Caco-2 (cell line): ENCODE measurements around the gene SPEM1. TPM values are rescaled to one million over a fixed set of nuclear protein-coding genes. Genes with fewer than 3 reads are reported as not detected.

Experiments
- BruUV-seq: library from RNA; stranded (reverse); fragments of 400-500 nt; replicated peaks from 2 replicates; lab custom pipeline; 2021; lab: Mats Ljungman, UMichigan
- CTCF ChIA-PET: fragments of 300-600 bp; sonication (Branson Sonifier 250); formaldehyde crosslinking; loops from one replicate; lab custom pipeline; 2022; ENCODE audit warnings: antibody characterized with exemption; lab: Charles Lee
- POLR2A ChIA-PET: fragments of 300-600 bp; sonication (Branson Sonifier 250); formaldehyde crosslinking; loops from one replicate; lab custom pipeline; 2022; ENCODE audit warnings: antibody characterized with exemption; lab: Charles Lee
- DNase-seq, 2 experiments: peaks; one replicate each; pipeline versions ENCODE4 v3.0.0 to v3.0.0-alpha.2; 2020 to 2022
- H3K27me3 ChIP-seq: replicated peaks from 2 replicates; pipeline ENCODE4 v1.6.0; 2011; ENCODE audit warnings: low read length; ENCODE audit not compliant: control insufficient read depth, insufficient read depth
- H3K36me3 ChIP-seq: 2 replicates; pipeline ENCODE4 v1.5.1; 2011; ENCODE audit warnings: low read length; ENCODE audit not compliant: control insufficient read depth, insufficient read depth
- H3K4me1 ChIP-seq: fragments of 250-450 bp; sonication (Bioruptor Pico); 2 replicates; pipeline ENCODE4 v1.5.1; 2020; ENCODE audit warnings: mild to moderate bottlenecking
- H3K4me3 ChIP-seq: 2 replicates; pipeline ENCODE4 v1.5.1; 2011; ENCODE audit warnings: low read depth, mild to moderate bottlenecking, control low read depth, low read length
- H3K9me3 ChIP-seq: fragments of 250-450 bp; sonication (Bioruptor Pico); 2 replicates; pipeline ENCODE4 v1.5.1; 2020; ENCODE audit warnings: mild to moderate bottlenecking, moderate library complexity
- H3K27ac Mint-ChIP-seq: one replicate; pipeline ENCODE4 v1.8.0; 2022; ENCODE audit warnings: mixed read lengths; ENCODE audit not compliant: unreplicated experiment
- H3K27me3 Mint-ChIP-seq: one replicate; pipeline ENCODE4 v1.8.0; 2022; ENCODE audit warnings: mixed read lengths; ENCODE audit not compliant: insufficient read depth, unreplicated experiment
- H3K36me3 Mint-ChIP-seq: one replicate; pipeline ENCODE4 v1.8.0; 2022; ENCODE audit warnings: mild to moderate bottlenecking, mixed read lengths; ENCODE audit not compliant: insufficient read depth, unreplicated experiment
- H3K4me1 Mint-ChIP-seq: one replicate; pipeline ENCODE4 v1.8.0; 2022; ENCODE audit warnings: low read depth, mixed read lengths; ENCODE audit not compliant: unreplicated experiment
- H3K4me3 Mint-ChIP-seq: one replicate; pipeline ENCODE4 v1.8.0; 2022; ENCODE audit warnings: mild to moderate bottlenecking, moderate library complexity, mixed read lengths; ENCODE audit not compliant: unreplicated experiment
- H3K9me3 Mint-ChIP-seq: one replicate; pipeline ENCODE4 v1.8.0; 2022; ENCODE audit warnings: mixed read lengths; ENCODE audit not compliant: unreplicated experiment
- CTCF ChIP-seq, 2 experiments: fragments of 200-600 bp in 1 of 2; IDR thresholded peaks; 1 replicate in 1 of 2; 2 replicates in 1 of 2; pipeline versions ENCODE4 v1.5.1 to v1.8.0; 2011 to 2022; ENCODE audit warnings: antibody characterized with exemption in 1 of 2, control low read depth in 1 of 2, inconsistent platforms in 1 of 2, low read depth in 1 of 2, low read length in 1 of 2, mild to moderate bottlenecking in 1 of 2, moderate library complexity in 1 of 2; ENCODE audit not compliant: insufficient read depth in 1 of 2, severe bottlenecking in 1 of 2, unreplicated experiment in 1 of 2
- intact Hi-C: fragments of 100-400 bp; cut with micrococcal nuclease; formaldehyde crosslinking; loops from one replicate; pipeline ENCODE4 v1.10.0; 2022; ENCODE audit not compliant: unreplicated experiment
- total RNA-seq: library from RNA; stranded (reverse); gene quantifications from 2 replicates; pipeline ENCODE4 v1.2.3, GENCODE V29; 2022

SPEM1 gene
- total RNA-seq, 1 experiment from 2014 or later: 0.52 TPM

GRCh38 chr17:7382901-7383300 lies 37.2 kb upstream of the SPEM1 start:
- no peak for TF ChIP-seq CTCF (IDR thresholded peaks at IDR 0.05; ENCODE audit: insufficient read depth in 1 of 2, low read depth in 1 of 2, low read length in 1 of 2, severe bottlenecking in 1 of 2, unreplicated experiment in 1 of 2)
- Histone ChIP-seq H3K9me3 (no peaks in the 10 kb centered on the region), H3K4me3 (no peak overlapping the region), H3K4me1 (no peaks in the 10 kb centered on the region), H3K27me3 (no peaks in the 10 kb centered on the region), H3K36me3 (no peaks in the 10 kb centered on the region)
- intact Hi-C loops: no loop called here
- DNase-seq: no peak
- CTCF ChIA-PET: no interaction called here
- no peaks in the 10 kb centered on the region for H3K27me3 Mint-ChIP-seq
- peaks cover 7% of the 10 kb centered on the region for H3K4me1 Mint-ChIP-seq
- BruUV-seq: no TSS peak
- H3K9me3 Mint-ChIP-seq: no peaks in the 10 kb centered on the region
- peaks cover 5% of the 10 kb centered on the region for H3K36me3 Mint-ChIP-seq
- POLR2A ChIA-PET: no interaction called here
- no peak overlapping the region for H3K27ac Mint-ChIP-seq
- H3K4me3 Mint-ChIP-seq: no peak overlapping the region

GRCh38 chr17:7383371-7383741 lies 36.8 kb upstream of the SPEM1 start:
- TF ChIP-seq CTCF (IDR thresholded peaks at IDR 0.05; ENCODE audit: insufficient read depth in 1 of 2, low read depth in 1 of 2, low read length in 1 of 2, severe bottlenecking in 1 of 2, unreplicated experiment in 1 of 2): no peak
- Histone ChIP-seq H3K27me3 (no peaks in the 10 kb centered on the region), H3K36me3 (no peaks in the 10 kb centered on the region), H3K4me3 (no peak overlapping the region), H3K4me1 (no peaks in the 10 kb centered on the region), H3K9me3 (no peaks in the 10 kb centered on the region)
- H3K36me3 Mint-ChIP-seq: peaks cover 5% of the 10 kb centered on the region
- no peak overlapping the region for H3K27ac Mint-ChIP-seq
- H3K4me3 Mint-ChIP-seq: no peak overlapping the region
- CTCF ChIA-PET: no interaction called here
- intact Hi-C loops: no loop called here
- no peaks in the 10 kb centered on the region for H3K9me3 Mint-ChIP-seq
- H3K27me3 Mint-ChIP-seq: no peaks in the 10 kb centered on the region
- peaks cover 7% of the 10 kb centered on the region for H3K4me1 Mint-ChIP-seq
- BruUV-seq: no TSS peak
- DNase-seq: no peak
- POLR2A ChIA-PET: no interaction called here

GRCh38 chr17:7383742-7384488 lies 36.2 kb upstream of the SPEM1 start:
- no peak overlapping the region for H3K4me3 ChIP-seq
- BruUV-seq: no TSS peak
- no peaks in the 10 kb centered on the region for H3K27me3 ChIP-seq
- H3K4me1 ChIP-seq: no peaks in the 10 kb centered on the region
- CTCF ChIA-PET: no interaction called here
- H3K9me3 ChIP-seq: no peaks in the 10 kb centered on the region
- H3K36me3 Mint-ChIP-seq: peaks cover 5% of the 10 kb centered on the region
- TF ChIP-seq CTCF (IDR thresholded peaks at IDR 0.05; ENCODE audit: insufficient read depth in 1 of 2, low read depth in 1 of 2, low read length in 1 of 2, severe bottlenecking in 1 of 2, unreplicated experiment in 1 of 2): no peak
- no peaks in the 10 kb centered on the region for H3K9me3 Mint-ChIP-seq
- no peak for DNase-seq
- no peaks in the 10 kb centered on the region for H3K36me3 ChIP-seq
- H3K27ac Mint-ChIP-seq: no peak overlapping the region
- no peaks in the 10 kb centered on the region for H3K27me3 Mint-ChIP-seq
- POLR2A ChIA-PET: no interaction called here
- intact Hi-C loops: no loop called here
- H3K4me1 Mint-ChIP-seq: peaks cover 7% of the 10 kb centered on the region
- H3K4me3 Mint-ChIP-seq: no peak overlapping the region
